ENCODE data around the gene ABHD12.
"Not testable (repeated sequence)": the region's sequence is repeated elsewhere in the genome, so short reads cannot be mapped to it uniquely, and the experiment has no call there.

The ABHD12 gene

GRCh38 chr20:25390538-25391528, at the start of gene ABHD12:
Gene ABHD12 (minus strand): TSS chr20:25390835. CDS start chr20:25390703, 132 bp downstream.
- H3K27ac Mint-ChIP-seq = peak within 1 kb of the TSS; percentile 96
- H3K4me3 Mint-ChIP-seq = peak within 1 kb of the TSS; percentile 82
- no peaks in the 10 kb centered on the region for H3K9me3 Mint-ChIP-seq
- peak; percentile 97 for DNase-seq
- peaks cover 7% of the 10 kb centered on the region for H3K27me3 Mint-ChIP-seq
- peaks cover 23% of the 10 kb centered on the region for H3K4me1 Mint-ChIP-seq
- H3K36me3 Mint-ChIP-seq = peaks cover 14% of the 10 kb centered on the region
- CTCF ChIA-PET = no interaction called here

DNA sequence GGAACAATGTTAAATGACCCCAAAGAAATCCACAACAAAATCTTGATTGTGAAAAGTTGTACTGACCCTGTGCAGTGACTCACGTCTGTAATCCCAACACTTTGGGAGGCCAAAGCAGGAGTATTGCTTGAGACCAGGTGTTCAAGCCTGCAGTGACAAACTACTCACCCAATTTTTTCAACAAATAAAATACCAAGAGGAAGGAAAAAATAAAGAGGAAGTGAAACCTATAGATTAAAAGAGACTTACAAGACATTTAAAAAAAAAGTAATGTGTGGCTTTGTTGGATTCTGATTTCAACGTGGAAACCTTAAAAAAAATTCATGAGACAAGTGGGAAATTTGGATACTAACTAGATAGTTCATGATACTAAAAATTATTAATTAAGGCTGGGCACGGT, 48.7 kb upstream of the ABHD12 start:
- no peak for DNase-seq
- Mint-ChIP-seq H3K36me3 (peaks cover 32% of the 10 kb centered on the region), H3K9me3 (no peaks in the 10 kb centered on the region), H3K4me1 (peaks cover 6% of the 10 kb centered on the region), H3K4me3 (no peak overlapping the region), H3K27ac (no peak overlapping the region), H3K27me3 (no peaks in the 10 kb centered on the region)
- CTCF ChIA-PET = no interaction called here

DNA sequence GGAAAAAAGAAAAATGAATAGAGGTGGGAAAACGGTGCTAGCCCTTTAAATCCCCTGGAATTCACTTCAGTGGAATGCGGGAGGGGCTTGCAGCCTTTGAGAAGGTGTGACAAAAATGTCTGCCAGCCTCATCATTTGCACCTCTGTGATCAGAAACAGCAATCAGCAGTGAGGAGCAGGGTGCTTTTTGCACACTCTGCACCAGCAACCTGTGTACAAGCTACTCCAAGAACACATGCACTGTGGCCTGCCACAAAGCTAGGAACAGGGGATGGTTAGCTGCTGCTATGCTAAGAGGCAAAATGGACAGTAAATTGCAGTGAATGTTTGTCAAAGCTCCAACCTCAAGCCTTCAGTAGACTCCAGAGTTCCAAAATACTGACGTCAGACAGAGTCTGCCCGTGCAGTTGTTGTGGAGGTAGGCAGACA, 46.5 kb upstream of the ABHD12 start:
- Mint-ChIP-seq H3K9me3 (no peaks in the 10 kb centered on the region), H3K27ac (no peak overlapping the region), H3K36me3 (peaks cover 31% of the 10 kb centered on the region), H3K4me3 (no peak overlapping the region), H3K4me1 (peaks cover 6% of the 10 kb centered on the region), H3K27me3 (no peaks in the 10 kb centered on the region)
- CTCF ChIA-PET = no interaction called here
- DNase-seq = no peak

DNA sequence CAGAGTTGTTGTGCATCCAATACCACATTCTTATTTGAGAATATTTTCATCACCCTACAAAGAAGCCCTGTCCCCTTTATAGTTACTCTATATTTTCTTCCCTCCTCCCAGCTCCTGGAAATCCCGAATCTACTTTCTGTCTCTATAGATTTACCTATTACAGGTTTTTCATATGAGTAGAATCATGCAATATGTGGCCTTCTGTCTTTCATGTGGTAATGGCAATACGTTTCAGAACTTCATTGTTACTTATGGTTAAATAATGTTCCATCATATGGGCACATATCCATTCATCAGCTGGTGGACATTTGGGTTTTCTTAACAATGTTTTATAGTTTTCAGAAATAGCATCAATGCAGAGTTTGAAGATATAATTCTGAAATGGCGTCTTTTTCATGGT, 33.9 kb upstream of the ABHD12 start:
- Mint-ChIP-seq H3K27ac (no peak overlapping the region), H3K27me3 (no peaks in the 10 kb centered on the region), H3K36me3 (peaks cover 41% of the 10 kb centered on the region), H3K4me3 (no peak overlapping the region), H3K9me3 (no peaks in the 10 kb centered on the region), H3K4me1 (peaks cover 4% of the 10 kb centered on the region)
- DNase-seq = no peak
- CTCF ChIA-PET = no interaction called here

DNA sequence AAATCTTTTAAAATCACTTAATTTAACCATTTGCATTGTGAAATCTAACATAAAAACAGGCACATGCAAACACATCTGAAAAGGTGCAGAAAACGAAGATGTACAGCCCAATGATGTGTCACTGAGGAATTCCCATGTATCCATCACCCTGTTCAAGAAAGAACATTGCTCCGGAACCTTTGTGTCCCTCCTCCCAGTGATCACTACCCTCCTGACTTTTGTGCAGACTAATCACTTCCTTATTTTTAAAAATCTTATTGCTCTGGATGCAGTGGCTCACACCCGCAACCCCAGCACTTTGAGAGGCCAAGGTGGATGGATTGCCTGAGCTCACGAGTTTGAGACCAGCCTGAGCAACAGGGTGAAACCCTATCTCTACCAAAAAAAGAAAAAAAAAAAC, 31.4 kb upstream of the ABHD12 start:
- Mint-ChIP-seq H3K27ac (no peak overlapping the region), H3K27me3 (no peaks in the 10 kb centered on the region), H3K4me3 (no peak overlapping the region), H3K36me3 (peaks cover 40% of the 10 kb centered on the region), H3K4me1 (peaks cover 4% of the 10 kb centered on the region), H3K9me3 (no peaks in the 10 kb centered on the region)
- CTCF ChIA-PET = no interaction called here
- DNase-seq = no peak

DNA sequence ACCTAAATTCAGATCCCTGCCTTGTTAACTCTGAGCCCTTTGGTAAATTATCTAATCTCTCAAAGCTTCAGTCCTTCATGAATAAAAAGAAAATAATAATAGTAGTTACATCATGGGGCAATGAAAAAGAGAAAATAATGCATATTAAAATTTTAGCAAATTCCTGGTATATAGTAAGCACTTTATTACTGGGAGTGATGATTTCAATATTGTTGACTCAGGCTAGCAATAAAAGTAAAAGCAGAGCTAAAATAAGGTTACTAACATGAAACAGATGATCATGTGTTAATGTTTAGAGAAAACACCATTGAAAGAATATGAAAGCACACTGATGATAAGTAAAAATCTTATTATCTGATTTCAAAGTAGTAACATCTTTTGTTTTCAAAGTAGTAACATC, 30.5 kb upstream of the ABHD12 start:
- Mint-ChIP-seq H3K27me3 (no peaks in the 10 kb centered on the region), H3K9me3 (no peaks in the 10 kb centered on the region), H3K27ac (no peak overlapping the region), H3K36me3 (peaks cover 34% of the 10 kb centered on the region), H3K4me3 (no peak overlapping the region), H3K4me1 (peaks cover 3% of the 10 kb centered on the region)
- DNase-seq = no peak
- CTCF ChIA-PET = no interaction called here

DNA sequence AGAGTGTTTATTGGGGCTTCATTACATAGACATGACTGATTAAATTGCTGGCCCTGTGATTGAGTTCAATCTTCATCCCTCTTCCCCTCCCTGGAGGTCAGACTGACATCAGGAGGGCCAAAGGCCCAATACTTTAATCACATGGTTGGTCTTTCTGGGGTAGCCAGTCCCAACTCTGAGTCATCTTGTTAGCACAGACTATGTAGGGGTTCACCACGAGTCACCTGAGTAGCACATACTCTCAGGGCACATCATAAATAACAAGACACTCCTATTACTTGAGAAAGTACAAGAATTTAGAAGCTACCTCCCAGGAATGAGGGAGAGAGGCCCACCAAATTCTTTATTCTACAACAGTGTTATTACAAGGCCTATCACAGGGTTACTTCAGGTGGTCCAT, 28.1 kb upstream of the ABHD12 start:
- Mint-ChIP-seq H3K9me3 (no peaks in the 10 kb centered on the region), H3K4me1 (no peaks in the 10 kb centered on the region), H3K27ac (no peak overlapping the region), H3K27me3 (no peaks in the 10 kb centered on the region), H3K4me3 (no peak overlapping the region), H3K36me3 (peaks cover 31% of the 10 kb centered on the region)
- no peak for DNase-seq
- CTCF ChIA-PET = no interaction called here

DNA sequence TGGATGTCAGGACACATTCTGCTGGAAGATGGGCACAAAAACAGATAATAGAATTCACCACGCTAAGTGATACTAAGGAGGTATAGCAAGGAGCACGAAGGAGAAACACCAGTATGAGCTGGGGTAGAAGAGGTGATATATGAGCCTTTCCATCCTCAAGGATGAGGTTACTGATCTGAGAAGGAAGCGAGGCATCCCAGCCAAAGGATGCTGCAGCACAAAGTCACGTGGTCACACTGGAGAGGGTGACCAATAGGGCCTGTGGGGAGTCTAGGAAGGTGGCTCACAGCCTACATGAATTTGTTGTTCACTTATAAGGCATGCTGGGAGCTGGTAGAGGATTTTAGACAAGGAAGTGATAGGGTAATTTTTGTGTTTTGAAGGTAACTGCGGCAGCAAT, 18.3 kb upstream of the ABHD12 start:
- H3K27ac Mint-ChIP-seq = no peak overlapping the region
- peak overlapping the region; percentile 93 for H3K4me3 Mint-ChIP-seq
- no peak for DNase-seq
- H3K4me1 Mint-ChIP-seq = peaks cover 27% of the 10 kb centered on the region
- CTCF ChIA-PET = no interaction called here
- peaks cover 7% of the 10 kb centered on the region for H3K9me3 Mint-ChIP-seq
- no peaks in the 10 kb centered on the region for H3K27me3 Mint-ChIP-seq
- H3K36me3 Mint-ChIP-seq = peaks cover 14% of the 10 kb centered on the region

DNA sequence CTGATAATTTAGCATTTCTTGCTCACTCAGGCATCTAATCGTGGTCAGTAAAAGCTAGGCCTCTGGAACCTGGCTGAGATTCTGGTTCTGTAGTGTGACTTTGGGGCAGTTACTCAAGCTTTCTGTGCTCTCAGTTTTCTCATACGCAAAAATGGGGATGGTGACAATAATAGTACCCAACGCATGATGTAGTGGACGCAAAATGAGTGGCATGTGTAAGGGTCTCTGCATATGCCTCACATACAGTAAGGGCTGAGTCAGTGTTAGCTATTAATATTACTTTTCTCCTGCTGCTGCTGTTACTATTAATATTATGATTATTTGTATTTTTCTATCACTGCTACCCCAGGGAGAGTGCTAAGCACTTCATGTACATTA, 17.5 kb upstream of the ABHD12 start:
- H3K4me1 Mint-ChIP-seq = peaks cover 25% of the 10 kb centered on the region
- DNase-seq = no peak
- H3K9me3 Mint-ChIP-seq = peaks cover 13% of the 10 kb centered on the region
- H3K4me3 Mint-ChIP-seq = peak overlapping the region; percentile 93
- no peaks in the 10 kb centered on the region for H3K27me3 Mint-ChIP-seq
- H3K27ac Mint-ChIP-seq = peak overlapping the region; percentile 90
- CTCF ChIA-PET = interaction anchor here (0.8 to 2.0 kb wide), 2 partner anchors 9 to 216 kb away, joined by 3 to 11 read pairs; no protein-coding TSS in a partner anchor
- peaks cover 11% of the 10 kb centered on the region for H3K36me3 Mint-ChIP-seq

DNA sequence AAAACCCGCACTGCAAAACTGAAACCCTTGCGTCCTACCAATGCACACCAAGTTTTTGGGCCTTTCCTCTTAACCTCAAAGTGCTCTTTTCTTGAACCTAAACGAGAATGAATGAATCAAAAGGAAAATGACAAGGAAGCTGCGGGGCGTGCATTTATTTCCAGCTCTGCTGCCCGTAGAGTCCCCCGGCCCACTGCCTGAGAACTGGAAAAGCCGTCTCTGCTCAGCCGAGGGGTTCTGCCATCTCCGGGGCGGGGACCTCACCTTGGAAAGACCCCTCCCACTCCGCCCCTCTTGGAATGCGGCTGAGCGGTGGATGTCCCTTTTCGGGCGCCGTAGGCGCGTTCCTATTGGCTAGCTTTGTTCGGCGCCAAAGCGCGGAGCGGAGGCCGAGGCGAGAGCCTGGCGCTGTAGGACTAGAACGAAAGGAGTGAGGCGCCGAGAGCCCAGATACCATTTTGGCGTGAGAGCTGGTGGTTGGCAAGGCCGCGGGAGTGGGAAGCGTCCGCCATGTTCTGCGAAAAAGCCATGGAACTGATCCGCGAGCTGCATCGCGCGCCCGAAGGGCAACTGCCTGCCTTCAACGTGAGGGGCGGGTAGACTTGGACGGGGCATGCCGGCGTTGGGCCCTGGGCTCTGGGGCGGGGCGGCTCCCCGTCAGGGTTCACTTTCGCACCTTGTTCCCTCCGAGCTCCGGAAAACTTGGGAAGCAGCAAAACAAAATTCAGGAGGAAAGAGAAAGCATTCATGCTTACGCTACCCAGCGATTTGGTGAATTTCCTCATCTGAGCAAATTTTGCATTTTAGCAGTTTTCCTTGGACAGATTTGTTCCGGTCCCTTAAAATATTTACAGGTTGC, 16.9 kb upstream of the ABHD12 start, which contains the start of gene GINS1:
TSS of gene GINS1 (plus strand) at position 363 of the 859 bp plus-strand sequence. CDS start at position 511, 148 bp downstream.
- Mint-ChIP-seq H3K4me1 (peaks cover 25% of the 10 kb centered on the region), H3K9me3 (peaks cover 18% of the 10 kb centered on the region), H3K36me3 (peaks cover 11% of the 10 kb centered on the region), H3K4me3 (peak within 1 kb of the TSS; percentile 93), H3K27ac (peak within 1 kb of the TSS; percentile 90), H3K27me3 (peaks cover 2% of the 10 kb centered on the region)
- CTCF ChIA-PET = interaction anchor here (0.8 to 2.0 kb wide), 5 partner anchors 9 to 215 kb away, joined by 3 to 11 read pairs (median 3); no protein-coding TSS in a partner anchor
- DNase-seq = peak; percentile 88

DNA sequence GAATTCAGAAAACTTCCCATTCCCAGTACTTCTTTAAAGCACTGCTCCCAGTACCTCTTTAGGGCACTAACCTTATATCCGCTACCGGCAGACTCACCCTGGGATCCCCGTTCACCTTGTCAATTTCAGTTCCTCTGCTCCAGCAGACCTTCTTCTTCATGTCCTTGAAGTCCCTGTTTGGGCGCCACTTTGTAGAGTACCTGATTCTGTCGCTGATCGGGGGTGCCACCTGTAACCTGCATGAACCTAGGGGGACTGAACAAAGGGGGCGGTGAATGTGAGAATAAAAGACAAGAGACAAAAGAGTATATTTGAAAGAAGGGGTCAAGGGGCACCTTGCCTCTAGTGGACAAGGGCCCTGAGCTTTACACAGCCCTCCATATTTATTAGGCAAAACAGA, 11.9 kb upstream of the ABHD12 start:
- no peak overlapping the region for H3K27ac Mint-ChIP-seq
- peaks cover 27% of the 10 kb centered on the region for H3K9me3 Mint-ChIP-seq
- H3K4me3 Mint-ChIP-seq = no peak overlapping the region
- H3K27me3 Mint-ChIP-seq = peaks cover 5% of the 10 kb centered on the region
- peaks cover 9% of the 10 kb centered on the region for H3K4me1 Mint-ChIP-seq
- H3K36me3 Mint-ChIP-seq = no peaks in the 10 kb centered on the region
- CTCF ChIA-PET = no interaction called here
- no peak for DNase-seq

DNA sequence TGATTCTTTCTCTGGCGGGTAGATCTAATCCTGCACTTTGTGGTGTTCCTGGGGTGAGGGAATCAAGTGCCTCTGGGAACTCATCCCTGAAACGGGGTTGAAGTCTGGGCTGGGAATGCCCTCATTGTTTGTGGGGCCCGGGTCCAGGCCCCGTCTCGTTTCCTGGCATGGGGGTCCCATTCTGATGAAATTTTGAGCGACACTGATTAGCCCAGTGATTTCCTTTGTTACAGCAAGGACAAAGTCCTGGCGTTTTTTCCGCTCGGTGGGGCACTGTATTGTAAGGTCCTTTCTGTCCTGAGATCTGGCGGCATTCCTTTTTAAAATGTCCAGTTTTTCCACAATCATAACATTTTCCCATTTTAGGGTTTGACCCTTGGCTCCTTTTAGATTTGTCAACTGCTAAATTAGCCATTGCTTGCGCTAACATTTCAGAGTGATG, 9.7 kb upstream of the ABHD12 start:
- not testable (repeated sequence) for H3K36me3 Mint-ChIP-seq, H3K4me1 Mint-ChIP-seq, H3K4me3 Mint-ChIP-seq, H3K27ac Mint-ChIP-seq, DNase-seq
- CTCF ChIA-PET = interaction anchor here (1.2 to 3.7 kb wide), 6 partner anchors 7 to 314 kb away, joined by 3 to 33 read pairs (median 10); partner anchors contain the start of gene GINS1
- Mint-ChIP-seq H3K27me3 (peaks cover 20% of the 10 kb centered on the region), H3K9me3 (peaks cover 27% of the 10 kb centered on the region)

DNA sequence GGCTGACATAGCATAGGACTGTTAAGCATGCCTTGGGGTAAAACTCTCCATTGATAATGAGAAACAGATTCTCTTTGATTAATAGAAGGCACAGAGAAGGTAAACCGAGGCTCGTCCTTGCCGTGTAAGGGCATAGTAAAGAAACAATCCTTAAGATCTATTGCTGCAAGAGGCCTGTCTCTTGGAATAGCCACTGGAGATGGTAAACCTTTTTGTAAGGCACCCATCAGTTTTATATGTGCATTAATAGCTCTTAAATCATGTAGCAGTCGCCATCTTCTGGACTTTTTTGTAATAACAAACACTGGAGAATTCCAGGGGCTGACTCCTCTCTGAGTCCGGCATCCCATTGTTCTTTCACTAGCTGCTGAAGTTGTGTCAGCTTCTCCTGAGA, 8.4 kb upstream of the ABHD12 start:
- Mint-ChIP-seq H3K27ac (no peak overlapping the region), H3K9me3 (peaks cover 20% of the 10 kb centered on the region), H3K27me3 (peaks cover 25% of the 10 kb centered on the region), H3K4me3 (no peak overlapping the region), H3K4me1 (no peaks in the 10 kb centered on the region), H3K36me3 (no peaks in the 10 kb centered on the region)
- CTCF ChIA-PET = interaction anchor here (1.0 to 3.7 kb wide), 16 partner anchors 9 to 405 kb away, joined by 3 to 33 read pairs (median 4); partner anchors contain the start of genes GINS1 and PYGB
- DNase-seq = peak; percentile 37
